Epithelial cell of esophagus (primary cell): Measurements from ENCODE around the gene HOXD12.

Experiments
- DNase-seq: peaks from one replicate; pipeline ENCODE4 v3.0.0; 2010; ENCODE audit warnings: low read depth
- H3K4me3 ChIP-seq: 2 replicates; pipeline ENCODE4 v1.5.1; 2011; ENCODE audit warnings: mild to moderate bottlenecking, low read length, control low read depth
- CTCF ChIP-seq: IDR thresholded peaks from 2 replicates; pipeline ENCODE4 v1.5.1; 2011; ENCODE audit warnings: low read depth, mild to moderate bottlenecking, low read length, control low read depth, inconsistent platforms; ENCODE audit not compliant: insufficient read depth; ENCODE audit errors: missing control alignments

Gene HOXD12

DNA sequence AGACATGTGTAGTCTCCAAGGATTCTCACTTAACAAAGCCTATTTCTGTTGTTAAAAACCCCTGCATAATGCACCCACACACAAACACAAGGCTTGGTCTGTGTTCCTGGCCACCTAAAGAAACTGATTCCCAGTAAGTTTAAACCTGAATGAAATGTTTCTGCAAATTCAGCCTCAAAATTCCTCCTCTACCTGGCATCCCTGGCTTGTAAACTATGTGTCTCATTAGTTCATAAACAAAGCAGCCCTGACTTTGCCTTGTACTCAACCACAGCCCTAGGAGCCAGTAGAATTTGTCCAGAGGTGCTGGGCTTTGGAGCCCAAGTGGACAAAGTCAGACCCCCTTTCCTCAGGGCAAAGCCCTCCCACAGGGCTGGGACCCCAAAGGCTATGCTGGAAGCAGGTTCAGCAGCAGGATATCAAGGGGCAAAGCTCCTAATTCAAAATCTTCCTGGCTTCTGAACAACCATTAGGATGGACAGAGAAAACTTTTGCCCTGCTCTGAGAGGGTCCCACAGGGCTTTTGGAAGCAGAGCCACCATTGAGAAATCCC, 9.7 kb upstream of the HOXD12 start:
- no peak for TF ChIP-seq CTCF
- DNase-seq: no peak
- H3K4me3 ChIP-seq: no peak overlapping the region

- no peak for DNase-seq
- H3K4me3 ChIP-seq: no peak overlapping the region
- TF ChIP-seq CTCF: no peak
Measured at GRCh38 chr2:176090862-176091261, 8.7 kb upstream of the HOXD12 start.

DNA sequence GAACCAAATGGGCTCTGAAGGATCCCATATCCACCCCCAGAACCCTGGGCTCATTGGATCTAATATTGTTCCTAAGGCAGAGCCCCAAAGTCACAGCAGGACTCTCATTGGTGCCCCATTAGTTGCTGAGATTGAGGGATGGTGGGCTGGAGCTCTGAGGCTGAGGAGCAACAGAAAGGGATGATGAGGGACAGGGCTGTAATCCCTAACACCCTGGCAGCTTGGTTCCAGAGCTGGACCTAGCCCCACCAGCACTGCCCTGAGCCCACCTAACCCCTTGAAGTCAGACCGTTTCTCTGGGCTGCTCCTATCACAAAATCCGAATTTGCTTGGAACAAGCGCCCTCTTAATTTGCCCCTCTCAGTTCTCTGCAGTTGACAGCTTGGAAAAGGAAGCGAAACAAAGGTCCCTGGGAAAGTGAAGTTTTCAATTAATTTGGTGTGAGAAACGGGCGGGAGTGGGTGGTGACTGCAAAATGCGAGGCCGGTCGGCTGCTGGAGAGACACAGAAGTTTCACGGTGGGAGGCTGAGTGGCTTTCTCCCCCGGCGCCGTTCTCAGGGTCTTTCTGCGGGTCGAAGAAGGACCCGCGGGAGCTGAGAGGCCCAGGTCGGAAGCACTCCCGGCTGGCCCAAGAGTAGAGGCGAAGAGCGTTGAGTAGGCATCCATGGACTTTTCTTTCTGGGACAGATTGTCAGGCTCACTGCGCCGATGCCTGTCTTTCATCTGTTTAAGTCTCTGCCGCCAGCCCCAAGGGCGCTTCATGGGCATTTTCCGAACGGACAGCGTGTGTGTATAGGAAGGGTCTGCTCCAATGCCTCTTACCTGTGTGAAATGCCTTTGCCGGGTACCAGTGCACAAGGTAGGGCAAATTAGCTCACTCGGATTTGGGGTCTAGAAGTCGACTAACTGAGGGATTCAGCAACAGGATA, 8.0 kb upstream of the HOXD12 start:
- DNase-seq: no peak
- no peak overlapping the region for H3K4me3 ChIP-seq
- TF ChIP-seq CTCF: no peak

GRCh38 chr2:176092270-176093144, 7.1 kb upstream of the HOXD12 start, which contains the start of gene HOXD13:
HOXD13 (plus strand) TSS chr2:176092721; CDS start chr2:176092891, 170 bp downstream.
- no peak for DNase-seq
- H3K4me3 ChIP-seq: no peak within 1 kb of the TSS
- no peak for TF ChIP-seq CTCF

- H3K4me3 ChIP-seq: no peak overlapping the region
- no peak for DNase-seq
- TF ChIP-seq CTCF: no peak
Measured at GRCh38 chr2:176093145-176093897, 6.3 kb upstream of the HOXD12 start.

- H3K4me3 ChIP-seq: no peak overlapping the region
- DNase-seq: no peak
- no peak for TF ChIP-seq CTCF
Measured at GRCh38 chr2:176093898-176094249, 5.7 kb upstream of the HOXD12 start.
